Transverse colon (tissue), 4 donors: ENCODE measurements around the gene RAB3C. TPM values are rescaled to one million over a fixed set of nuclear protein-coding genes. Genes with fewer than 3 reads are reported as not detected.

Source experiments
- DNase-seq: peaks from one replicate; pipeline ENCODE4 v3.0.0-alpha.2; 2019
- H3K27ac ChIP-seq, 4 donors: fragments of 200-600 bp; sonication (generic); 2 replicates each; pipeline ENCODE4 v1.5.1; 2016 to 2018; ENCODE audit warnings: inconsistent platforms in 4 of 4
- H3K27me3 ChIP-seq: fragments of 200-600 bp; sonication (generic); 2 replicates; pipeline ENCODE4 v1.5.1; 2017; ENCODE audit warnings: inconsistent platforms
- H3K36me3 ChIP-seq, 4 donors: fragments of 200-600 bp; sonication (generic); 2 replicates each; pipeline ENCODE4 v1.5.1; 2017 to 2019; ENCODE audit warnings: inconsistent platforms in 4 of 4
- H3K4me1 ChIP-seq, 4 donors: fragments of 200-600 bp; sonication (generic); 2 replicates each; pipeline ENCODE4 v1.5.1; 2017 to 2020; ENCODE audit warnings: inconsistent platforms in 4 of 4
- H3K4me3 ChIP-seq, 4 donors: fragments of 200-600 bp; sonication (generic); 1 replicate in 1 of 4; 2 replicates in 3 of 4; pipeline versions ENCODE4 v1.5.1 to v1.6.1; 2017 to 2019; ENCODE audit warnings: inconsistent platforms in 4 of 4
- H3K9me3 ChIP-seq, 2 donors: fragments of 200-600 bp; sonication (generic); 2 replicates each; pipeline ENCODE4 v1.5.1; 2017 to 2019; ENCODE audit warnings: inconsistent platforms in 2 of 2
- CTCF ChIP-seq, 5 experiments: fragments of 200-600 bp in 3 of 5; fragments of 450-650 bp in 2 of 5; sonication (generic) in 3 of 5; IDR thresholded peaks; 1 replicate in 2 of 5; 2 replicates in 3 of 5; pipeline ENCODE4 v1.5.1; 2016 to 2017; ENCODE audit warnings: antibody characterized with exemption in 5 of 5, inconsistent platforms in 3 of 5, mild to moderate bottlenecking in 2 of 5, moderate library complexity in 1 of 5
- EP300 ChIP-seq: sonication (generic); formaldehyde crosslinking; IDR thresholded peaks from one replicate; pipeline ENCODE4 v1.6.1; 2017; ENCODE audit warnings: antibody characterized with exemption, low read depth
- POLR2A ChIP-seq: fragments of 450-650 bp; IDR thresholded peaks from one replicate; pipeline ENCODE4 v1.6.1; 2016; ENCODE audit warnings: antibody characterized with exemption, mild to moderate bottlenecking, moderate library complexity
- POLR2AphosphoS5 ChIP-seq, 3 donors: sonication (generic); formaldehyde crosslinking; IDR thresholded peaks; one replicate each; pipeline ENCODE4 v1.6.1; 2016; ENCODE audit warnings: antibody characterized with exemption in 3 of 3
- WGBS, 2 donors: methylation state at CpG; one replicate each; pipeline ENCODE4 v1.1.5; 2018; ENCODE audit warnings: low coverage in 1 of 2; 5-methylcytosine and 5-hydroxymethylcytosine counted together
- in situ Hi-C, 4 donors: fragments of 200-750 bp; cut with MboI; loops; one replicate each; pipeline versions ENCODE4 v1.15.0 to v1.15.1; 2017; ENCODE audit warnings: low sequenced_read_pairs in 3 of 4, low pct_ligation_motif_present in 1 of 4, low pct_unique_long_range_greater_than_20kb in 1 of 4
- intact Hi-C: fragments of 100-400 bp; cut with DNase I; formaldehyde crosslinking; loops from one replicate; pipeline ENCODE4 v1.15.1; 2023; ENCODE audit warnings: low total_unique reads
- total RNA-seq, 4 donors: library from RNA; depleted of rRNA; stranded (reverse); fragments of >200 nt; gene quantifications; one replicate each; pipeline ENCODE4 v1.1.0, GENCODE V29; 2016

Gene RAB3C
- total RNA-seq, 4 donors from 2014 or later, result 0.20 to 0.75 (median 0.51) TPM

DNA sequence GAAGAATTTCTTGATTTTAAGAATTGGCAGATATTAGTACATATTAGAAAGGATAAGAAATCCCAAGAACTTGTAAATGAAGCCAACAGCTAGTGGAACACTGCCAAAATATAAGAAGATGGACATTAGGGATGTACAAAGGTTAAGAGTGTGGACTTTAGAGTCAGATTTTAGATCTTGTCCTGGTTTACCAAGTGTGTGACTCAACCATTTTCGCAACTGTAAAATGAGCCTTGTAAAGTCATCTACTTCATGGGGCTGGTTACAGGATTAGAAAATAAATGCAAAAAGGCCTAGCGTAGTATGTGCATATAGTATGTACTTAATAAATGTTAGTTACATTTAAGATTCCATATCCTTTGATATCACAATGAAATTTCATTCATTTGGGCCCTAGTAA is 260.0 kb downstream of the RAB3C start:
- 78 to 89% methylated on average over 2 of the region's 2 CpGs for WGBS, 2 donors
- TF ChIP-seq CTCF (IDR thresholded peaks at IDR 0.05), result no peak
- no peak for TF ChIP-seq POLR2AphosphoS5 (IDR thresholded peaks at IDR 0.05)
- TF ChIP-seq POLR2A, result no peak
- TF ChIP-seq EP300, result no peak
- no peak for DNase-seq
- H3K4me1 ChIP-seq, result no peaks in the 10 kb centered on the region
- peaks cover 0 to 3% of the 10 kb centered on the region in 2 donors for H3K9me3 ChIP-seq
- no peaks in the 10 kb centered on the region for H3K36me3 ChIP-seq
- in situ Hi-C loops (loop anchor here (25.0 kb wide), 2 partner anchors 331 to 356 kb away; partner anchors contain the start of gene GAPT (in 3 of the 4)), intact Hi-C loops (no loop called here)
- H3K27ac ChIP-seq, result no peak overlapping the region
- no peak overlapping the region for H3K4me3 ChIP-seq
- no peaks in the 10 kb centered on the region for H3K27me3 ChIP-seq

DNA sequence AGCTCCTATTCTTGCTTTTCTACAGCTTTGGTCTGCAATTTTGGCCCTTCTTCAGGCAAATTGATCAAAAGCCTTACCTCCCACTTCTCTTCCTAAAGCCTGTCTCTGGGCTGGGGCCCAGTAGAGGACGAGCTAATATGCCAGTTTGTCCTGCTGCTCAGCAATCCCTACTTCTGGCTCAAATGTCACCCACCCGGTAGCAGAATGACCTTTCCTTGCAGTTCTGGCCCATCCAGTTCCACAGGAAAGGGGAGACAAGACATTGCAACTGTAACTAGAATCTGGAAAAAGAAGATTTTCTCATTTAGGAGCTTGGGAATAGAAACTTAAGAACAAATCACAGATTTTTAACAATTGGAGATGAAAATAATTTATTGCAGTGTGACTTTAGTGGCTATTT is 261.5 kb downstream of the RAB3C start:
- DNase-seq, result no peak
- Histone ChIP-seq H3K9me3 (no peaks in the 10 kb centered on the region), H3K36me3 (no peaks in the 10 kb centered on the region), H3K4me3 (no peak overlapping the region), H3K4me1 (no peaks in the 10 kb centered on the region), H3K27me3 (no peaks in the 10 kb centered on the region), H3K27ac (no peak overlapping the region)
- in situ Hi-C loops, result loop anchor here (25.0 kb wide), 2 partner anchors 332 to 357 kb away; partner anchors contain the start of gene GAPT (in 3 of the 4)
- WGBS, 2 donors, result 52 to 66% methylated on average over 2 of the region's 2 CpGs
- intact Hi-C loops, result no loop called here
- TF ChIP-seq POLR2A (no peak), EP300 (no peak), POLR2AphosphoS5 (IDR thresholded peaks at IDR 0.05) (no peak), CTCF (IDR thresholded peaks at IDR 0.05) (no peak)

DNA sequence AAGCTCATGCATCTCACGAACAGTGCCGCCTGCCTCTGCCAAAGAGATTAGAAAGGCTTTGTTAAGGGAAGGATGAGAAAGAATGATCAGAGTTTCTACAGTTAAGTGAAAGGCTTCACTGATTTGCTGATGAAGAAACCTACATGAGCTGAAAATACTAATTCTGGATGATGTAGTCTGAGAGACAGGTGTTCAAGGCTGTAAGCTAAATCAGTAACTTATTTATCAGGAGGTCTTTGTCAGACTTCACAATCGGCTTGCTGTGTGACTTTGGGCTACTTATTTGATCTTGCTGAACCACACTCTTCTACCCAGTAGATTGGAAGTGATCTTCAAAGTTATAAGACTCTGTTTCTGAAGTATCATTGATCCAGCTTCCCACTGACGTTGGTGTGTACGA is 264.2 kb downstream of the RAB3C start:
- WGBS, 2 donors, result 74 to 89% methylated on average over 5 of the region's 5 CpGs
- Histone ChIP-seq H3K27me3 (no peaks in the 10 kb centered on the region), H3K4me1 (peaks cover 0 to 3% (median 1%) of the 10 kb centered on the region in 4 donors), H3K4me3 (no peak overlapping the region), H3K36me3 (no peaks in the 10 kb centered on the region), H3K27ac (no peak overlapping the region), H3K9me3 (no peaks in the 10 kb centered on the region)
- intact Hi-C loops (no loop called here), in situ Hi-C loops (loop anchor here (25.0 kb wide), 2 partner anchors 335 to 360 kb away; partner anchors contain the start of gene GAPT (in 3 of the 4))
- no peak for TF ChIP-seq POLR2A
- no peak for TF ChIP-seq EP300
- no peak for TF ChIP-seq POLR2AphosphoS5 (IDR thresholded peaks at IDR 0.05)
- no peak for TF ChIP-seq CTCF (IDR thresholded peaks at IDR 0.05)
- DNase-seq, result no peak

- Histone ChIP-seq H3K4me1 (peaks cover 0 to 3% (median 1%) of the 10 kb centered on the region in 4 donors), H3K4me3 (no peak overlapping the region), H3K27me3 (no peaks in the 10 kb centered on the region), H3K36me3 (no peaks in the 10 kb centered on the region), H3K27ac (no peak overlapping the region), H3K9me3 (no peaks in the 10 kb centered on the region)
- in situ Hi-C loops (loop anchor here (25.0 kb wide), 2 partner anchors 337 to 362 kb away; partner anchors contain the start of gene GAPT (in 3 of the 4)), intact Hi-C loops (no loop called here)
- no peak for DNase-seq
- WGBS, 2 donors, result 7 to 15% methylated on average over 1 of the region's 1 CpG
- TF ChIP-seq POLR2A (no peak), EP300 (no peak), CTCF (IDR thresholded peaks at IDR 0.05) (no peak), POLR2AphosphoS5 (IDR thresholded peaks at IDR 0.05) (no peak)
Observed at GRCh38 chr5:58849223-58849622, 266.3 kb downstream of the RAB3C start.
